Measurements from ENCODE around the gene TMEM201. TPM values are rescaled to one million over a fixed set of nuclear protein-coding genes. Genes with fewer than 3 reads are reported as not detected.

The TMEM201 gene
- polyA plus RNA-seq, 1 experiment: 1.6 TPM

DNA sequence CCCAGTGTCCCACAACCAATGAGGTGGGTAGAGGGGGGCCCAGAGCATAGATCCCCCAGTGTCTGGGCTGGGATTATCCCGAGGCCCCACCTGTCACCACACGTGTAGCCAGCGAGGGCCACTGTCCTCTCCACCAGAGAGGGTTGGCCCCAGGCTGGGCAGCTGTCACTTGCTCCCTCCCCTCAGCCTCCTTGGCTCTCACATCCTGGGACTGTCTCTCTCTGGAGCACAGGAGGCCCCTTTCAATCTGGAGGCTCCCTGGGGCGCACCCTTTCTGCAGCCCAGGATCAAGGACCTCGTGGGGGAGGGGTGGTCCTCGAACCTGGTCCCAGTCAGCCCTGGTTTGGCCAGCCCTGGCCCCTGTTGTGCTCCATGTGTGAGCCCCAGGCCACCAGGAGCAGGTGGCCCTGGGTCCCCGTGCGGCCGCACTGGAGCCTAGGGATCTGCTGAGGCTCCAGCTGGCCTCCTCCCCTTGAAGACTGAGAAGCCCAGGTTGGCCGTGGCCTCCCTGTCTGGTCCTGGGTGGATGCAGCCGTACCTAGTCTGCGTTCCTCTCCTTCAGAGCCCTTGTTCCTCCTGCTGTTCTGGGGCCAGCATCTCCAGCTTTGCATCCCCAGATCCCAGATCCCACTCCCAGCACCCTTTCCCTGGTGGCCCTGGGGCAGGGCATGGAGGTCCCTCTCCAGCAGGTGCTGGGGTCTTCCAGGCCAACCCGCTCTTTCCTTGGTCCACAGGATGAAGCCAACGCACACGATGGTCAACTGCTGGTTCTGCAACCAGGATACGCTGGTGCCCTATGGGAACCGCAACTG lies 6.7 kb downstream of the TMEM201 start:
- ChIA-PET CTCF (no interaction called here), POLR2A (no interaction called here)
- no peak for DNase-seq (ENCODE audit: low read depth, low spot score)
- H3K4me3 ChIP-seq (ENCODE audit: low read depth, low read length): no peak overlapping the region
- H3K27me3 ChIP-seq (ENCODE audit: control insufficient read depth, insufficient read depth, low read length): no peaks in the 10 kb centered on the region
- no peak overlapping the region for H3K27ac ChIP-seq (ENCODE audit: low read depth, low read length)
- TF ChIP-seq, protein P1, sequence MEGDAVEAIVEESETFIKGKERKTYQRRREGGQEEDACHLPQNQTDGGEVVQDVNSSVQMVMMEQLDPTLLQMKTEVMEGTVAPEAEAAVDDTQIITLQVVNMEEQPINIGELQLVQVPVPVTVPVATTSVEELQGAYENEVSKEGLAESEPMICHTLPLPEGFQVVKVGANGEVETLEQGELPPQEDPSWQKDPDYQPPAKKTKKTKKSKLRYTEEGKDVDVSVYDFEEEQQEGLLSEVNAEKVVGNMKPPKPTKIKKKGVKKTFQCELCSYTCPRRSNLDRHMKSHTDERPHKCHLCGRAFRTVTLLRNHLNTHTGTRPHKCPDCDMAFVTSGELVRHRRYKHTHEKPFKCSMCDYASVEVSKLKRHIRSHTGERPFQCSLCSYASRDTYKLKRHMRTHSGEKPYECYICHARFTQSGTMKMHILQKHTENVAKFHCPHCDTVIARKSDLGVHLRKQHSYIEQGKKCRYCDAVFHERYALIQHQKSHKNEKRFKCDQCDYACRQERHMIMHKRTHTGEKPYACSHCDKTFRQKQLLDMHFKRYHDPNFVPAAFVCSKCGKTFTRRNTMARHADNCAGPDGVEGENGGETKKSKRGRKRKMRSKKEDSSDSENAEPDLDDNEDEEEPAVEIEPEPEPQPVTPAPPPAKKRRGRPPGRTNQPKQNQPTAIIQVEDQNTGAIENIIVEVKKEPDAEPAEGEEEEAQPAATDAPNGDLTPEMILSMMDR (IDR thresholded peaks at IDR 0.05; ENCODE audit: low read depth, low read length): no peak
- H3K9me3 ChIP-seq (ENCODE audit: control insufficient read depth, insufficient read depth, low read length): no peaks in the 10 kb centered on the region

DNA sequence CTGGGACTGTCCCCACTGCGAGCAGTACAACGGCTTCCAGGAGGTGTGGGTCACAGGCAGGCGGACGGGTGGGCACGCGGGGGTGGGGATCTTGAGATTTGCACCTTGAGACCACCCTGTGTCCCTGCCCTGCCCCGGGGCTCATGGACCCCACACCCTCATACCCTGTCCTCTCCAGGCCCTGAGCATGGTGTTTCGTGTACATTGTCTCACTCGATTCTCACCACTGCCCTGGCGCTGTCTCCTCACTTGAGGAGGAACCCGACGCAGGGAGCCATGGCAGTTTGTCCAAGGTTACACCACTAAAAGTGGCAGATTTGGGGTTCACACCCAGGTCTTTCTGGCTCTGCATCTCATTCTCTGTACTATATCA lies 7.2 kb downstream of the TMEM201 start:
- no peaks in the 10 kb centered on the region for H3K9me3 ChIP-seq (ENCODE audit: control insufficient read depth, insufficient read depth, low read length)
- DNase-seq (ENCODE audit: low read depth, low spot score): no peak
- no peak overlapping the region for H3K4me3 ChIP-seq (ENCODE audit: low read depth, low read length)
- H3K27ac ChIP-seq (ENCODE audit: low read depth, low read length): no peak overlapping the region
- TF ChIP-seq, protein P1 (IDR thresholded peaks at IDR 0.05; ENCODE audit: low read depth, low read length): no peak
- ChIA-PET POLR2A (no interaction called here), CTCF (no interaction called here)
- H3K27me3 ChIP-seq (ENCODE audit: control insufficient read depth, insufficient read depth, low read length): no peaks in the 10 kb centered on the region

DNA sequence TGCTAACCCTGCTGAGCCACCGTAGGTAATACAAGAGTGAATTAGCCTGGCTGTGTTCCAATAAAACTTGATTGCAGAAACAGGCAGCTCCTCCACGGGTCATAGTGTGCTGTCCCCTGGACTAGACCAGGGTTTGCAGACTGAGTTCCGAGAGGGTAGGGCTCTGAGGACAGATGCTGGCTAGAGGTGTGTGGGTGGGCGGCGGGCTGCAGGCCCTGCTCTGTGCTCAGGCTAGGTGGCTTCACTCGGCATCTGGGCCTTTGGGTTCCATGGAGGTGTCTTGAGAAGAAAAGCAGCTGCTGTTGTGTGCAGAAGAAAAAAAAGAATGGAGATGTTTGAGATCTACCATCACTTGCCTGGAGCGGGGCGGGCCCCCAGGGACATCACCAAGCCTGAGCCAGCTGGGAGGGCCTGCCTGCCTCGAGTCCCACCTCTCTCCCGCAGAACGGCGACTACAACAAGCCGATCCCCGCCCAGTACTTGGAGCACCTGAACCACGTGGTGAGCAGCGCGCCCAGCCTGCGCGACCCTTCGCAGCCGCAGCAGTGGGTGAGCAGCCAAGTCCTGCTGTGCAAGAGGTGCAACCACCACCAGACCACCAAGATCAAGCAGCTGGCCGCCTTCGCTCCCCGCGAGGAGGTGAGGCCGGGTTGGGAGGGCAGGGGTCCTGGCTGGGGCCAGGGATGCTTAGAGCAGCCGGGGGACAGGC lies 7.9 kb downstream of the TMEM201 start:
- Histone ChIP-seq H3K27ac (ENCODE audit: low read depth, low read length) (no peak overlapping the region), H3K27me3 (ENCODE audit: control insufficient read depth, insufficient read depth, low read length) (no peaks in the 10 kb centered on the region), H3K4me3 (ENCODE audit: low read depth, low read length) (no peak overlapping the region), H3K9me3 (ENCODE audit: control insufficient read depth, insufficient read depth, low read length) (no peaks in the 10 kb centered on the region)
- no peak for DNase-seq (ENCODE audit: low read depth, low spot score)
- POLR2A ChIA-PET: no interaction called here
- CTCF ChIA-PET: no interaction called here
- TF ChIP-seq, protein P1 (IDR thresholded peaks at IDR 0.05; ENCODE audit: low read depth, low read length): no peak

DNA sequence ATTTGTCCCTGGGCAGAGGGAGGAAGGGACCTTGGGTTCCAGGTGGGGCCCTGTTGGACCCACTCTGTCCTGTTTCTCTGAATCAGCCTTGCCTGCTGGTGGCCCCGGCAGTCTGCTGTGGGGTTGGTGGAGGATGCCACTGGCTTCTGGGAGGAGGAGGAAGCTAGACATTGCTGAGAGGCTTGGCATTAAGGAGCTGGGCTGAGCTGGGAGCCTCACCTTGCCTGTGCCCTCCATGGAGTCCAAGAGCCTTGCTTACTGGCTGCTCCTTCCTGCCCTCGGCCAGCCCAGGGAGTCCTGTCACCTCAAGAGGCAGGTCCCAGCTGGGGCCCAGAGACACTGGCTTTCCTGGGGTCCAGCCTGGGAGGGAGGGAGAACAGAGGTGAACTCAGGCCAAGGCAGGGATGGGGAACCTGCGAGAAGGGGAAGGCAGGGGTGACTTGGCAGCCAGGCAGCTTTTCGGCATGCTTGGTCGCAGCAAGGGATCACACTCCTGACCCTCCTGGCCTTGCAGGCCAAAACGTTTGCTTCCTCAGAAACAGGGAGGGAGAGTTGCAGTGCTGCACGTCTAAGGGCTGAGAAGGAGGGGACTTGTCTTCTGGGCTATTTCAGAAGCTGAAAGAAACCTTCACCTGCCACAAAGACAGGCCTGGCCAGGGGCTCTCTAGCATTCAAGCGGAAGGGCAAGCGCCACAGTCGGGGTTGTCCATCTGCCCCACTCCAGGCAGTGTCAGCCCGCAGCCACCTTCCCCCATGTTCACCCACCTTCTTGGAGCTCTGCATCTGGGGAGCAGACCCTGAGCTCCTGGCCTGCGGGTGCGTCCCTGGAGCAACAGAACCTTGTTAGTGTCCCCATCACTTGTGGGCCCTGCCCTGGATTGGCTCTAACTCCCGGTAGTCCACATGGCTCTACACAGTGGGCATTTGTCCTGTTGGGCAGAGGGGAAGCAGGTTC lies 8.9 kb downstream of the TMEM201 start:
- H3K9me3 ChIP-seq (ENCODE audit: control insufficient read depth, insufficient read depth, low read length): no peaks in the 10 kb centered on the region
- TF ChIP-seq, protein P1 (IDR thresholded peaks at IDR 0.05; ENCODE audit: low read depth, low read length): no peak
- no peak for DNase-seq (ENCODE audit: low read depth, low spot score)
- ChIA-PET POLR2A (no interaction called here), CTCF (interaction anchor here (0.6 kb wide), 1 partner anchor 70 kb away, joined by 3 read pairs; no protein-coding TSS in a partner anchor)
- no peaks in the 10 kb centered on the region for H3K27me3 ChIP-seq (ENCODE audit: control insufficient read depth, insufficient read depth, low read length)
- H3K27ac ChIP-seq (ENCODE audit: low read depth, low read length): no peak overlapping the region
- H3K4me3 ChIP-seq (ENCODE audit: low read depth, low read length): no peak overlapping the region

Data from AG04450 (cell line).